WTC11 (cell line): ENCODE results near the gene PCSK2. TPM values are rescaled to one million over a fixed set of nuclear protein-coding genes. Genes with fewer than 3 reads are reported as not detected.

Experiments
- ATAC-seq: fragments of 200-7000 bp; cut with Tn5 transposase; 2 replicates; pipeline ENCODE4 v1.10.0; 2021; ENCODE audit warnings: mild to moderate bottlenecking, moderate library complexity
- CTCF ChIA-PET: fragments of 300-600 bp; sonication (Branson Sonifier 250); formaldehyde crosslinking; loops from one replicate; lab custom pipeline; 2021; ENCODE audit warnings: antibody characterized with exemption; lab: Charles Lee
- POLR2A ChIA-PET: fragments of 350-600 bp; sonication (Branson Sonifier 250); formaldehyde crosslinking; loops from one replicate; lab custom pipeline; 2021; ENCODE audit warnings: antibody characterized with exemption; lab: Charles Lee
- DNase-seq: peaks from one replicate; pipeline ENCODE4 v3.0.0; 2021; ENCODE audit warnings: low spot score
- H3K27ac Mint-ChIP-seq: 2 replicates; pipeline ENCODE4 v1.8.0; 2021; ENCODE audit warnings: mixed read lengths
- H3K27me3 Mint-ChIP-seq: 2 replicates; pipeline ENCODE4 v1.8.0; 2021; ENCODE audit warnings: low read depth, mild to moderate bottlenecking, moderate library complexity, mixed read lengths
- H3K36me3 Mint-ChIP-seq: 2 replicates; pipeline ENCODE4 v1.8.0; 2021; ENCODE audit warnings: mixed read lengths
- H3K4me1 Mint-ChIP-seq: 2 replicates; pipeline ENCODE4 v1.8.0; 2022; ENCODE audit warnings: mixed read lengths
- H3K4me3 Mint-ChIP-seq: 2 replicates; pipeline ENCODE4 v1.8.0; 2021; ENCODE audit warnings: mild to moderate bottlenecking, moderate library complexity, mixed read lengths
- H3K9me3 Mint-ChIP-seq: 2 replicates; pipeline ENCODE4 v1.8.0; 2021; ENCODE audit warnings: mixed read lengths
- AR ChIP-seq: fragments of 250-450 bp; sonication (Bioruptor Pico); IDR thresholded peaks from 2 replicates; pipeline ENCODE4 v1.9.0; 2021; ENCODE audit warnings: mild to moderate bottlenecking
- ARID4B ChIP-seq: sonication (generic); formaldehyde crosslinking; IDR thresholded peaks from 2 replicates; pipeline ENCODE4 v1.8.0; 2023; ENCODE audit warnings: missing genetic modification reagents, mild to moderate bottlenecking, borderline replicate concordance
- CTCF ChIP-seq: fragments of 200-600 bp; IDR thresholded peaks from 2 replicates; pipeline ENCODE4 v1.8.0; 2022; ENCODE audit warnings: antibody characterized with exemption
- E2F4 ChIP-seq: sonication (generic); formaldehyde crosslinking; IDR thresholded peaks from 2 replicates; pipeline ENCODE4 v1.8.1; 2022; ENCODE audit warnings: low read depth, mild to moderate bottlenecking, moderate library complexity, missing genetic modification reagents, borderline replicate concordance
- FOXK1 ChIP-seq: sonication (generic); formaldehyde crosslinking; IDR thresholded peaks from 2 replicates; pipeline ENCODE4 v1.8.0; 2022; ENCODE audit warnings: mild to moderate bottlenecking, moderate library complexity, missing genetic modification reagents
- GABPB1 ChIP-seq: sonication (generic); formaldehyde crosslinking; IDR thresholded peaks from 2 replicates; pipeline ENCODE4 v1.8.1; 2023; ENCODE audit warnings: mild to moderate bottlenecking, missing genetic modification reagents
- GTF2I ChIP-seq: fragments of 250-450 bp; sonication (Bioruptor Pico); conservative IDR thresholded peaks from 2 replicates; pipeline ENCODE4 v1.4.0; 2021; ENCODE audit warnings: mild to moderate bottlenecking
- PRRX2 ChIP-seq: fragments of 250-450 bp; sonication (Bioruptor Pico); IDR thresholded peaks from 2 replicates; pipeline ENCODE4 v1.8.0; 2021; ENCODE audit warnings: mild to moderate bottlenecking
- TCF7 ChIP-seq: sonication (generic); formaldehyde crosslinking; IDR thresholded peaks from 2 replicates; pipeline ENCODE4 v1.8.0; 2022; ENCODE audit warnings: mild to moderate bottlenecking, low read depth, missing genetic modification reagents, moderate library complexity
- TEAD1 ChIP-seq: sonication (generic); formaldehyde crosslinking; IDR thresholded peaks from 2 replicates; pipeline ENCODE4 v1.8.0; 2022; ENCODE audit warnings: mild to moderate bottlenecking, missing genetic modification reagents
- ZNF416 ChIP-seq: fragments of 250-450 bp; sonication (Bioruptor Pico); IDR thresholded peaks from 2 replicates; pipeline ENCODE4 v1.9.0; 2021; ENCODE audit warnings: mild to moderate bottlenecking, inconsistent platforms
- ZNF423 ChIP-seq: fragments of 250-450 bp; sonication (Bioruptor Pico); IDR thresholded peaks from 2 replicates; pipeline ENCODE4 v2.1.2; 2022; ENCODE audit warnings: mild to moderate bottlenecking, moderate library complexity
- ZNF532 ChIP-seq: fragments of 250-450 bp; sonication (Bioruptor Pico); IDR thresholded peaks from 2 replicates; pipeline ENCODE4 v1.9.0; 2021; ENCODE audit warnings: mild to moderate bottlenecking, borderline replicate concordance
- total RNA-seq: library from RNA; stranded (reverse); gene quantifications from 3 replicates; pipeline ENCODE4 v1.2.3, GENCODE V29; 2021

PCSK2 gene
- total RNA-seq, 1 experiment from 2014 or later = 0.74 TPM

GRCh38 chr20:17419479-17420041 lies 192.7 kb downstream of the PCSK2 start (continued):
- TF ChIP-seq CTCF = no peak
- TF ChIP-seq ARID4B (CRISPR knock-in tag) = no peak
- TF ChIP-seq ZNF423 (CRISPR knock-in tag) = no peak
- TF ChIP-seq GABPB1 (CRISPR knock-in tag) = no peak
- no peak for TF ChIP-seq AR
- TF ChIP-seq TEAD1 = no peak

GRCh38 chr20:17421493-17421892 lies 194.7 kb downstream of the PCSK2 start:
- POLR2A ChIA-PET = no interaction called here
- Mint-ChIP-seq H3K4me3 (no peak overlapping the region), H3K36me3 (no peaks in the 10 kb centered on the region), H3K4me1 (0 out of 2 replicates have a peak, but pooled peaks cover 2% of the 10 kb centered on the region), H3K27me3 (no peaks in the 10 kb centered on the region), H3K9me3 (no peaks in the 10 kb centered on the region), H3K27ac (no peak overlapping the region)
- DNase-seq (no peak), ATAC-seq (no peak)
- CTCF ChIA-PET = interaction anchor here (1.0 to 1.2 kb wide), 3 partner anchors 8 to 600 kb away, joined by 3 to 5 read pairs (median 3); no protein-coding TSS in a partner anchor
- TF ChIP-seq E2F4 (CRISPR knock-in tag) (no peak), GTF2I (no peak), ZNF532 (CRISPR knock-in tag) (no peak), ZNF416 (no peak), TCF7 (no peak), PRRX2 (CRISPR knock-in tag) (no peak), ZNF423 (CRISPR knock-in tag) (no peak), FOXK1 (CRISPR knock-in tag) (no peak)
- TF ChIP-seq, all 79 proteins: peak for 0
